SU-DHL-6 (cell line): ENCODE results near the gene ASPN.

Experiments used
- H2AFZ ChIP-seq: fragments of 200-600 bp; sonication (generic); 2 replicates; pipeline ENCODE4 v1.6.1; 2014; ENCODE audit warnings: low read depth, mild to moderate bottlenecking, moderate library complexity, mixed read lengths, antibody characterized with exemption, low read length; ENCODE audit not compliant: severe bottlenecking
- H3F3A ChIP-seq: fragments of 200-600 bp; shearing (Covaris generic); 2 replicates; pipeline ENCODE4 v1.6.0; 2016; ENCODE audit warnings: antibody characterized with exemption, mild to moderate bottlenecking; ENCODE audit not compliant: insufficient read depth
- H3K27ac ChIP-seq: fragments of 200-600 bp; sonication (generic); 2 replicates; pipeline ENCODE4 v1.5.1; 2016; ENCODE audit warnings: low read depth, mild to moderate bottlenecking, low read length, moderate library complexity, mixed read lengths
- H3K27me3 ChIP-seq: fragments of 200-600 bp; sonication (generic), shearing (Covaris generic); 2 replicates; pipeline ENCODE4 v1.6.0; 2014; ENCODE audit warnings: mild to moderate bottlenecking, low read length
- H3K36me3 ChIP-seq: fragments of 200-600 bp; sonication (generic); 2 replicates; pipeline ENCODE4 v1.6.1; 2014; ENCODE audit warnings: mild to moderate bottlenecking, low read length, mixed read lengths
- H3K4me2 ChIP-seq: fragments of 300-600, 200-600 bp; shearing (Covaris generic), sonication (generic); 2 replicates; pipeline ENCODE4 v1.6.0; 2014; ENCODE audit warnings: low read length, low read depth, mild to moderate bottlenecking; ENCODE audit not compliant: poor library complexity, severe bottlenecking
- H3K4me3 ChIP-seq: fragments of 200-600 bp; sonication (generic); 2 replicates; pipeline ENCODE4 v1.5.1; 2014; ENCODE audit warnings: antibody characterized with exemption, low read length, mild to moderate bottlenecking, mixed read lengths; ENCODE audit not compliant: insufficient read depth, poor library complexity, severe bottlenecking
- H3K79me2 ChIP-seq: fragments of 200-600 bp; sonication (generic); 2 replicates; pipeline ENCODE4 v1.6.1; 2014; ENCODE audit warnings: mild to moderate bottlenecking, low read length, moderate library complexity; ENCODE audit not compliant: insufficient read depth
- H3K9ac ChIP-seq: fragments of 200-600 bp; sonication (generic); 2 replicates; pipeline ENCODE4 v1.7.0; 2014; ENCODE audit warnings: mild to moderate bottlenecking, low read length
- H3K9me2 ChIP-seq: fragments of 200-600 bp; sonication (generic); replicated peaks from 2 replicates; pipeline ENCODE4 v1.6.1; 2014; ENCODE audit warnings: low read length; ENCODE audit not compliant: insufficient read depth
- H3K9me3 ChIP-seq: fragments of 200-600 bp; sonication (generic); 2 replicates; pipeline ENCODE4 v1.6.1; 2014; ENCODE audit warnings: low read length, mixed read lengths; ENCODE audit not compliant: insufficient read depth
- H4K20me1 ChIP-seq: fragments of 200-600 bp; sonication (generic); 2 replicates; pipeline ENCODE4 v1.6.1; 2014; ENCODE audit warnings: low read depth, mild to moderate bottlenecking, antibody characterized with exemption, low read length, moderate library complexity, mixed read lengths
- EZH2phosphoT487 ChIP-seq: fragments of 200-600 bp; sonication (generic), shearing (Covaris generic); conservative IDR thresholded peaks from 2 replicates; pipeline ENCODE4 v1.6.1; 2018; ENCODE audit warnings: mild to moderate bottlenecking, antibody characterized with exemption, low read length, moderate library complexity, mixed read lengths
- TF ChIP-seq, protein P1 (sequence below): fragments of 200-600 bp; sonication (generic); IDR thresholded peaks from one replicate; pipeline ENCODE4 v1.5.1; 2017; ENCODE audit warnings: antibody characterized with exemption, mild to moderate bottlenecking, low read length, moderate library complexity; ENCODE audit not compliant: insufficient read depth, poor library complexity, severe bottlenecking

The ASPN gene

DNA sequence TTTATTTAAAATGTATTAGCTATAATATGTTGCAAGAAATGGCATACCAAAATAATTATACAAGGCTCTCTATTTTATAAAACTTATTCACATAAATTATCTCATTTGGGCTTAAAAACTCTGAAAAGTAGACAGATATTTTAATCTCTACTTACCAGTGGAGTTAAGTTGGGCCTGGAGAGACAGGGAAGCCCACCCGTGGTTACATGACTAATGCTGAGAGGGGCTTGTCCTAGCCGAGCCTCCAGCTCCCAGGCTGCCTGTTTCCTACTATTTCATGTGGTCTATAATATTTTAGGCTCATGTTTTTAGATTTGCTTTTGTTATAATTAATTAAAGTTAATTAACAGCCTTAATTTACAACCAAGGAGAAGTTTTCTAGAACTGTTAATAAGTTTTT is 20.9 kb upstream of the ASPN start:
- H3K9ac ChIP-seq, result no peak overlapping the region
- no peaks in the 10 kb centered on the region for H3K9me3 ChIP-seq
- no peaks in the 10 kb centered on the region for H3K27me3 ChIP-seq
- H3F3A ChIP-seq, result no peaks in the 10 kb centered on the region
- H3K36me3 ChIP-seq, result no peaks in the 10 kb centered on the region
- no peak overlapping the region for H3K4me3 ChIP-seq
- H3K27ac ChIP-seq, result no peak overlapping the region
- H4K20me1 ChIP-seq, result no peaks in the 10 kb centered on the region
- no peaks in the 10 kb centered on the region for H3K9me2 ChIP-seq
- no peak overlapping the region for H2AFZ ChIP-seq
- no peaks in the 10 kb centered on the region for H3K79me2 ChIP-seq
- no peak overlapping the region for H3K4me2 ChIP-seq
- no peak for TF ChIP-seq EZH2phosphoT487
- TF ChIP-seq, protein P1, sequence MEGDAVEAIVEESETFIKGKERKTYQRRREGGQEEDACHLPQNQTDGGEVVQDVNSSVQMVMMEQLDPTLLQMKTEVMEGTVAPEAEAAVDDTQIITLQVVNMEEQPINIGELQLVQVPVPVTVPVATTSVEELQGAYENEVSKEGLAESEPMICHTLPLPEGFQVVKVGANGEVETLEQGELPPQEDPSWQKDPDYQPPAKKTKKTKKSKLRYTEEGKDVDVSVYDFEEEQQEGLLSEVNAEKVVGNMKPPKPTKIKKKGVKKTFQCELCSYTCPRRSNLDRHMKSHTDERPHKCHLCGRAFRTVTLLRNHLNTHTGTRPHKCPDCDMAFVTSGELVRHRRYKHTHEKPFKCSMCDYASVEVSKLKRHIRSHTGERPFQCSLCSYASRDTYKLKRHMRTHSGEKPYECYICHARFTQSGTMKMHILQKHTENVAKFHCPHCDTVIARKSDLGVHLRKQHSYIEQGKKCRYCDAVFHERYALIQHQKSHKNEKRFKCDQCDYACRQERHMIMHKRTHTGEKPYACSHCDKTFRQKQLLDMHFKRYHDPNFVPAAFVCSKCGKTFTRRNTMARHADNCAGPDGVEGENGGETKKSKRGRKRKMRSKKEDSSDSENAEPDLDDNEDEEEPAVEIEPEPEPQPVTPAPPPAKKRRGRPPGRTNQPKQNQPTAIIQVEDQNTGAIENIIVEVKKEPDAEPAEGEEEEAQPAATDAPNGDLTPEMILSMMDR, result no peak

GRCh38 chr9:92501671-92502393 is 19.5 kb upstream of the ASPN start:
- no peaks in the 10 kb centered on the region for H4K20me1 ChIP-seq
- H3K79me2 ChIP-seq, result no peaks in the 10 kb centered on the region
- no peaks in the 10 kb centered on the region for H3K9me2 ChIP-seq
- TF ChIP-seq, protein P1, result peak; percentile 18
- TF ChIP-seq EZH2phosphoT487, result no peak
- no peaks in the 10 kb centered on the region for H3K27me3 ChIP-seq
- no peak overlapping the region for H3K9ac ChIP-seq
- no peak overlapping the region for H3K4me2 ChIP-seq
- H3K27ac ChIP-seq, result no peak overlapping the region
- no peaks in the 10 kb centered on the region for H3F3A ChIP-seq
- no peak overlapping the region for H3K4me3 ChIP-seq
- H2AFZ ChIP-seq, result no peak overlapping the region
- H3K9me3 ChIP-seq, result no peaks in the 10 kb centered on the region
- no peaks in the 10 kb centered on the region for H3K36me3 ChIP-seq

- Histone ChIP-seq H3K27me3 (no peaks in the 10 kb centered on the region), H4K20me1 (no peaks in the 10 kb centered on the region)
- TF ChIP-seq, protein P1, result no peak
- no peak for TF ChIP-seq EZH2phosphoT487
Observed at GRCh38 chr9:92500725-92501124, 18.4 kb upstream of the ASPN start.

More at GRCh38 chr9:92500725-92501124, 18.4 kb upstream of the ASPN start:
- H3K9me3 ChIP-seq, result no peaks in the 10 kb centered on the region
- no peaks in the 10 kb centered on the region for H3K79me2 ChIP-seq
- H3K4me2 ChIP-seq, result no peak overlapping the region
- no peak overlapping the region for H3K27ac ChIP-seq
- no peaks in the 10 kb centered on the region; the same call in 1 of the 2 replicates for H3F3A ChIP-seq
- H2AFZ ChIP-seq, result no peak overlapping the region
- no peak overlapping the region for H3K9ac ChIP-seq
- no peaks in the 10 kb centered on the region for H3K9me2 ChIP-seq
- no peak overlapping the region for H3K4me3 ChIP-seq
- H3K36me3 ChIP-seq, result no peaks in the 10 kb centered on the region
